Myocyte (in vitro differentiated cells): Measurements from ENCODE around the gene MDFI. TPM values are rescaled to one million over a fixed set of nuclear protein-coding genes. Genes with fewer than 3 reads are reported as not detected.

Experiments
- DNase-seq: peaks from one replicate; pipeline ENCODE4 v3.0.0-alpha.2; 2012; ENCODE audit warnings: low read depth
- polyA plus RNA-seq: library from polyadenylated mRNA; unstranded; fragments of >200 nt; gene quantifications from one replicate; pipeline ENCODE4 v1.2.1, GENCODE V29; 2012; ENCODE audit warnings: missing spikeins
- total RNA-seq: library from RNA; depleted of rRNA; stranded (reverse); fragments of >200 nt; gene quantifications from 2 replicates; pipeline ENCODE4 v1.2.3, GENCODE V29; 2014

MDFI gene, protein sequence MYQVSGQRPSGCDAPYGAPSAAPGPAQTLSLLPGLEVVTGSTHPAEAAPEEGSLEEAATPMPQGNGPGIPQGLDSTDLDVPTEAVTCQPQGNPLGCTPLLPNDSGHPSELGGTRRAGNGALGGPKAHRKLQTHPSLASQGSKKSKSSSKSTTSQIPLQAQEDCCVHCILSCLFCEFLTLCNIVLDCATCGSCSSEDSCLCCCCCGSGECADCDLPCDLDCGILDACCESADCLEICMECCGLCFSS
- total RNA-seq: not detected in 2 replicates
- polyA plus RNA-seq: 0.10 TPM

DNA sequence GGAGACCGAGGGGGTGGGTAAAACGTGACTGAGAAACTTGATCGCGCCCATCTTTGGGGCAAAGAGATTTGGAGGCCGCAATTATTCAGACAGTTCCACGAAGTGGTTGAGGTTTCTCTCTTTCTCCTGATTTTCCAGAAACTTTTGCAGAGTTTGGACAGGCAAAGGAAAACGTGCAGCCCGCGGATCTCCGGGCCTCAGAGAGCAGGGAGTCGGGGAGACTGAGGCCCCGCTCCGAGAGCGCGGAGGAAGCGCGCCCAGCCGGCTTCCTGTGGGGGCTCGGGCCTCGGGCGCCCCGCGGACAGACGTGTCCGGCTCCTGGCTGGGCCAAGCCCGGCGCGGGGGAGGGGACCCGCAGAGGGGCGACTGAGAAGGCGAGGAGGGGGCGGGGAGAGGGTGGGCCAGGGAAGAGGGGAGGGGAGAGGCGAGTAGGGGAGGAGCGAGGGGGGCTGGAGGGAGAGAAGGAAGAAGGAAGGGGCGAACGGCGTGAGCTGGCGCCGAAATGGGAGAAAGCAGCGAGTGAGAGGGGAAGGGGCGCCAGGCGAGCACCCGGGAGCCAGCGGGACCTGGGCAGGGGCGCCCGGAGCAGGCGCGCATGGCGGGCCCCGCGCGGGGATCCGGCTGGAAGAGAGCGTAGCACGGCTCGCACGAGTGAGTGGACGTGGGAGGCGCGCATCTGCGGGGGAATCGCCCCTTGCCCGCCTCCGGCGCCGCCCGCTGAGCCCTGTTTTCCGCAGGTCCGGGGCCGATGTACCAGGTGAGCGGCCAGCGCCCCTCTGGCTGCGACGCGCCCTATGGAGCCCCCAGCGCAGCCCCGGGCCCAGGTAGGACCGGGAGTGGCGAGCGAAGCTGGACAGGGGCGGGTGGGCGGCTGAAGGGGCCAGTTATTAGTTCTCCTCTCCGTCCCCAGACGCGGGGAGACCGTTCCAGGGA lies at the start of gene MDFI:
Gene MDFI, plus strand, starts transcription at position 467 of the 933 bp plus-strand sequence. Its CDS starts 282 bp downstream, at position 749.
- no peak for DNase-seq

DNA sequence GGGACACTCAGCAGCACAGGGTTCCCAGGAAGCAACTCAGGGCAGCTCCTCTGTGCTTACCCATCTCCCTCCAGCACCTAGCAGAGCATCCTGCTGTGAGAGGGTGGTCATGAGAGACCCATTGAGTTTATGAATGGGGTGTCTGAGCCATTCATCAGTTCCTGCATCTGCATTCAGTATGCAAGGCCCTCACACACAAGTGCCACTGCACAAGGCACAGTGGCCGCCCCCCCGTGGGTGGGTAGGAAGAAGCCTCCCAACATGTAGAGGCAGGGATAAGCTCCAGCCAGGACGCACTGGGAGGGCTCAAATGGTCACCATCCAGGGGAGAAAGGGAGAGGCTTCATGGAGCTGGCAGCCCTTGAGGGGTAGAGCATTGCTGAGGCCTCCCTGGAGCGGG lies 49.0 kb upstream of the MDFI start:
- DNase-seq: no peak

DNA sequence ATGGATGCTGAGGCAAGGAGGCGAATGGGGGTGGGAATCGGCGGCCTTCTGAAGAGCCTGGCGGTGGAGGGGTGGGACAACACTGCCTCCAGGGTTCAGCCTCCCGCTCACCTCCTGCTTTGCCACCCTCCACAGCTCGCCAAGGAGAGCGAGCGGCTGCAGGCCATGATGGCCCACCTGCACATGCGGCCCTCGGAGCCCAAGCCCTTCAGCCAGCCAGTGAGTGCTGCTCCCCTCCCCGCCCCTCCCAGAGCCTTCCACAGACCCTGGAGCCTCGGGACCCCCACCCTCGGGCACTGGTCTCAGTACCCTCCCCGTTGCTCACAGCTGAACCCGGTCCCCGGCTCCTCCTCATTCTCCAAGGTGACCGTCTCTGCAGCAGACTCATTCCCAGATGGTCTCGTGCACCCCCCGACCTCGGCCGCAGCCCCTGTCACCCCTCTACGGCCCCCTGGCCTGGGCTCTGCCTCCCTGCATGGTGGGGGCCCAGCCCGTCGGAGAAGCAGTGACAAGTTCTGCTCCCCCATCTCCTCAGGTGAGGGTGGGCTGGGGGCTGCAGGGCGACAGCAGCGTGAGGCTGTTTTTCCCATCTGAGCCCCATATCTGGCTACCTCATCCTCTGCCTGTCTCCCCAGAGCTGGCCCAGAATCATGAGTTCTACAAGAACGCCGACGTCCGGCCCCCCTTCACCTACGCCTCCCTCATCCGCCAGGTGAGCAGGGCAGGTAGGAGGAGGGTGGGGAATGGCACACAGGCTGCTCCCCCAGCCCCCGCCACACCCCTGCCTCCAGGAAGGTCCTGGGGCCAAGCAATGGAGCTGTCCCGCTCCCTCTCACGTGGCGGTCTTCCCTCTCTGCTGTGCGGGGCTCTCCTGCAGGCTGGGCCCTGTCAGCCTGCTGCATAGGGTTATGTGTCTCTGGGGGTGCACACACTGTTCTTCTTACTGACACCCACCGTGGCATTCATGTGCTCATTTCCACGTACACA lies 48.3 kb upstream of the MDFI start:
- DNase-seq: no peak

DNA sequence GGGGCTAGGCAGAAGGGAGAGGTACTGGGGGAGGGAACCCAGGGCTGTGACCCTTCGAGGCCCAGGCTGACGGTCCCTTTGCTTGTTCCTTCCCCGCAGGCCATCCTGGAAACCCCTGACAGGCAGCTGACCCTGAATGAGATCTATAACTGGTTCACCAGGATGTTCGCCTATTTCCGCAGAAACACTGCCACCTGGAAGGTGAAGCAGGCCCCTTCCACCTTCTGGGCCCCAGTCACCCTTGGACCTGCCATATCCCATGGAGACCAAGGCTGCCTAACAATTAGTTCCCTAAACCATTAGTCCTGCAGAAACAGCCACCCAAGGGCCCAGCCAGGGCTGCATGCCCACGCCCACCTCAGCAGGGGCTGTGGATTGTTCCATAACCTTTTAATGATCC lies 47.1 kb upstream of the MDFI start:
- DNase-seq: no peak

DNA sequence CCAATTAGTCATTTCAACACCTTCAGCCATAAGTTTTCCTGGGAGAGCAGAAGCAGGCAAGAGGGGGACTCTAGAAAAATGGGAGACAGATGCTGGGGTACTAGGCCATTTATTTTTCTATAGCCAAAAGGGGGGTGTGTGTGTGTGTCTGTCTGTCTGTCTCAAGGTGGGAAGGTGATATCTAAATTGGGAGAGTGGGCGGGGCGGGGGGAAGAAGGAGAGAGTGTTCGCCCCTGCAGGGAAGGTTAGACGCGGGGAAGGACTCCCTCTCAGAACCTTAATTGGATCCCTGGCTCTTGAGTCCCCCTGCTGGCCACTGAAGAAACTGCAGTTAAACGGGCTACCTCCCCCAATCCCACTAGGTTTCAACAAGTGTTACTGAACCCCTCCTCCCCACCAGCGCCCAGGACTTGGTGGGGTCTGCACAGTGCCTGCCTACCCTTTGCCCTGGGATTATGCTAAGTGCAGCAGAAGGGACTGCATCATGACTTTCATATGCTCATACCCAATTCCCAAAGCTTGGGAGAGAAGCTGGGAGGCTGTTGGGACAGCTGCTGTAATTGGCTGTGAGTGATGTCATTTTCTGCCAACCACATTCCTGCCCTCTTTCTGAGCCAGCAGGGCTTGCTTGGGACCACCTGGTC lies 46.3 kb upstream of the MDFI start:
- DNase-seq: peak; percentile 75

DNA sequence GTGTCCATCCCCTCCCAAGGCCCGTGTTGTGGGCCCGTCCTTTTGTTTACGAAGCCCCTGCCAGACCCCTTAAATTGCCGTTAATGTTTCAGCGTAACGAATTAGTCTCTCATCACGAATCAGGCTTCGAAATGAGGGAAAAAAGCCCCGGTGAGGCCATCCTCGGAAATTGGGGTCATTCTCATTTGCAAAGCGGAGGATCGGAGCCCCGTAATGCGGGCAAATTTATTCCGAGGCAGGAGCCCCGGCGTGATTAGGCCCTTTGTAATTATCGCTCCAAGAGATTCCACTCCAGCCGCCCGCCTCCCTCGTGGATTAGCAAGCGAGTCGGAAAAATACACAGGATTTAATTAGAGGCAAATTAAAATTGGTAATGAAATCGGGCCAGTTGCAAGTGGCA lies 44.9 kb upstream of the MDFI start:
- no peak for DNase-seq

DNA sequence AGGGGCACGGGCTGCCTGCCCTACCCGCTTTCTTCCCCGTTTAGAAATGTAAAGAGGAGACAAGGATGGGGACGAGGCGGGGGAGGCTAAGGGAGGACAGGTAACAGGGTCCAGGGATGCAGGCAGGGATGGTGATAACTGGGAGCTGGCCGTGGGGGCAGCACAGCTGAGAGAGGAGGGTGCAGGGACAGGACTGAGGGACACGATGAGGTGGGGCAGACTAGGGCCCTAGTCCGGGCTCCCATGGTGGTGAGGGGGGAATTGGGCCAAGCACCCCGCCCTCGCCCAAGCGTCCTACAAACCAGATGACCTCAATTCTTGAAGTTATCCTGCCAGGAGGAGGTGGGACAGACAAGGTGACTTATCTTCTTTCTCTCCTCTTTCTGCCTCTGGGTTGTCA lies 44.4 kb upstream of the MDFI start:
- no peak for DNase-seq

DNA sequence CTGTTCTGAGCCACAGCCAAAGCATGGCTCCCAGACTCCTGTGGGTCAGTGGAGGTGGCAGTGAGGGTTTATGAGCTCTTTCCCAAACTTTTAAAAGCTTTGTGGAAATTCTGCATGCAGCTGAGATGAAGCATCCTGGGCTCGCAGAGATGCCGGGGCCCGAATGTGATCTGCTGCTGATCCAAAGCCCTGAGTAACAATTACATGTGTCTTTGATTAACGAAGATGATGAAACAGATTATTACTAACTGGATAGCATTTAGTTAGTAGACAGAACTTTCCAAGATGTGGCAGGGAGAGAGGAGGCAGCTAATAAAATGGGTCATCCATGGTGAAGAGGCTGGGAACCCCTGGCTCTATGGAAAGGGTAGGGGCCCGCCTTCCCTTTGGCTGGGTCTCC lies 43.9 kb upstream of the MDFI start:
- DNase-seq: no peak

DNA sequence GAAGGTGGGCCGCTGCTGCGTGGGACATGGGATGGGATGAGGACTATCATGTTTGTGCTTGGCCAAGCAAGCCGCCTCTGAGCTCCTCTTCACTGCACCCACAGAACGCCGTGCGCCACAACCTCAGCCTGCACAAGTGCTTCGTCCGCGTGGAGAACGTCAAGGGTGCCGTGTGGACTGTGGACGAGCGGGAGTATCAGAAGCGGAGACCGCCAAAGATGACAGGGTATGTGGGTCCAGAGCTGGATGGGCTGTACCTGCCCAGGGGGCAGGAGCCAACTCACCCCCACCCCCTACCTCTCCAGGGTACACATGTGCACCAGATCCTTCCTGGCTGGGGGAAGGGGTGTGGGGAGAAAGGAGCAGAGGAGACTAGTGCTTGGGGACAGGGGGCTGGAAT lies 43.5 kb upstream of the MDFI start:
- no peak for DNase-seq

DNA sequence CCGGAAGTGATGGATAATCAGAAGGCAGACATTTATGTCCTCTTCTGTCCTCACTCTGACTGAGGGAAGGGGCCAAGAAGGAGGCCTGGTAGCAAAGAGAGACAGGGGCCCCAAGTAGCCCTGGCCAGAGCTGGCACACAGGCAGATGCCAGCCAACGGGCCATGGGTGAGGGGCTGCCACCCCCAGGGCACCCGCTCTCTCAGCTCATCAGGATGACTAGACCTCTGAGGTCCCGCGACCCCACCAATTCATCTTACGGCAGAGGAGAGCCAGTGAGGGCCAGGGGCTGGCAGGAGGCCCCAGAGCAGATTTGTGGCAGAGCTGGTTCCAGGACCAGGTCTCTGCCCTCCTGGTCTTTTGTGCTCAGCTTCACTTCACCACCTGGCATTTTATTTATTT lies 43.1 kb upstream of the MDFI start:
- no peak for DNase-seq

DNA sequence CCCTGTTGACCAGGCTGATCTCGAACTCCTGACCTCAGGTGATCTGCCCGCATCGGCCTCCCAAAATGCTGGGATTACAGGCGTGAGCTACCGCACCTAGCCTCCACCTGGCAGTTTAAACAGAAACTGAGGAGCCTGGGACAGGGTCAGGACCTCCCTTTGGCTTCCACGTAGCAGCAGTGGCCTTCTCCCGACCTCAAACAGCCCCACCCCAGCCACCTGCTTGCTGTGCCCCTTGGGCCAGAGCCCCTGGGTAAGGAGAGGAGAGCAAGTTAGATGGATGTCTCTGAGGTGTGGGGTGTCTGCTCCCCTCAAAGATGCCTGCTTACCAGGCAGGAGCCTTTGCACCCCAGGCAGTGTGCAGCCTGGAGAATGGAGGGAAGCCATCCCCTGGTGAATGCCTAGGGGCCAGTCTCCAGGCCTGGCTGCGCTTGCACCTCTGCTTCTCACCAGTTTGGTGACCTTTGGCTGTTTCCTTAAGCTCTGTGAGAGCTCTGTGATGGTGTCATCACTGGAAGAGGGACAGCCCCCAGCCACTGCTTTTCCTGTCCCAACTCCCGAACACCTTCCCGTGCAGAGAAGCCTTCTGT lies 42.1 kb upstream of the MDFI start:
- no peak for DNase-seq

DNA sequence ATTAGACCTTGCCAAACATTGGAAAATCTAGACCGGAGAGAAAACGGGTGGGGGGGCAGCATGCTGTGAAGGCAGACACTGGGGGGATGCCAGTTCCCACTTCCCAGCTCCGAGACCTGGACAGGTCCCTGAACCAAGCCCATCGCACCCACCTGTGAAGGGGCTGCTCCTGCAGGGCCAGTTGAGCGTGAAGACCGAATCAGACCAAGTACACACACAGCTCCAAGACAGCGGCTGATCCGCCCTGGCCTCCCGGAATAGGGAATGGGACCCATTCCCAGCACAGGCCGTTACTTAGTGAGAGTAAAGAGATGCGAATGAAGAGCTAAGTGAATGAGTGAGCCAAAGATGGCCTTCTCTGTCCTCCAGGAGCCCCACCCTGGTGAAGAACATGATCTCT lies 41.5 kb upstream of the MDFI start:
- DNase-seq: no peak

DNA sequence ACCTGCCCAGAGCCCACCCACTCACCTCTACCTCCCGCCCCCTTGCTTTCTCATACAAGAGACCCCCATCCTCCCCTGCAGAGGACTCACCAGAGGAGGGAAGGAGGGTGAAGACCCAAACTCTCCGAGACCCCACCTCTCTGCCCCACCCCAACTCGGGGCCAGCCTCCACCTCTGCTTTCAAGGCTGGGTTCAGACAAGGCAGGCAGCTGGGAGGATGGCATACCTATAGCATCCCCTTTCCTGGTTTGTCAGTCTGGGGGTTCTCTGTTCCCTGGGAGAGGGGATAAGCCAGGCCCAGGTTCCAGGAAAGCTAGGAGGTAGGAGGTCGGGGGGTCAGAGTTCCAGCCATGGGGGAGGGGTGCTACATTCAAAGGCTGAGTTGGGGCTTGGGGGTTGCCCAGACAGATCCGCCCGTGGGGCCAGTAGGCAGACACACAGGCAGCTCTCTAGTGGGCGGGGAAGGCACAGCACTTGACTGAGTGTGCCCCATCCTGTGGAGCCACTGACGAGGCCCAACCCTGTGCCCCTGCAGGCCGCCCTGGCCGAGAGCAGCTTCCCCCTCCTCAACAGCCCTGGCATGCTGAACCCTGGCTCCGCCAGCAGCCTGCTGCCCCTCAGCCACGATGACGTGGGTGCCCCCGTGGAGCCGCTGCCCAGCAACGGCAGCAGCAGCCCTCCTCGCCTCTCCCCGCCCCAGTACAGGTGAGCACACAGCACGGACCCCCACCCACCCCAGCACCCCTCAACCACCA lies 40.8 kb upstream of the MDFI start:
- no peak for DNase-seq

DNA sequence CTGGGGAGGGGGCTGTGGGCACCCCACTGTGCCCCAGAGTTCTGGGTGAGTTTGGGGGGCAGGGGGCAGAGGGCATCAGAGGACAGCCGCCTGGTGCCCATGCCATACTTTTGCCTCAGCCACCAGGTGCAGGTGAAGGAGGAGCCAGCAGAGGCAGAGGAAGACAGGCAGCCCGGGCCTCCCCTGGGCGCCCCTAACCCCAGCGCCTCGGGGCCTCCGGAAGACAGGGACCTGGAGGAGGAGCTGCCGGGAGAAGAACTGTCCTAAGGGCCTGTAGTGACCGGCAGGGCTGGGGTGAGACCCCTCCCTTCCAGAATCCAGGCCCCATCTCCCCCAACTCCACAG lies 39.6 kb upstream of the MDFI start:
- DNase-seq: no peak

DNA sequence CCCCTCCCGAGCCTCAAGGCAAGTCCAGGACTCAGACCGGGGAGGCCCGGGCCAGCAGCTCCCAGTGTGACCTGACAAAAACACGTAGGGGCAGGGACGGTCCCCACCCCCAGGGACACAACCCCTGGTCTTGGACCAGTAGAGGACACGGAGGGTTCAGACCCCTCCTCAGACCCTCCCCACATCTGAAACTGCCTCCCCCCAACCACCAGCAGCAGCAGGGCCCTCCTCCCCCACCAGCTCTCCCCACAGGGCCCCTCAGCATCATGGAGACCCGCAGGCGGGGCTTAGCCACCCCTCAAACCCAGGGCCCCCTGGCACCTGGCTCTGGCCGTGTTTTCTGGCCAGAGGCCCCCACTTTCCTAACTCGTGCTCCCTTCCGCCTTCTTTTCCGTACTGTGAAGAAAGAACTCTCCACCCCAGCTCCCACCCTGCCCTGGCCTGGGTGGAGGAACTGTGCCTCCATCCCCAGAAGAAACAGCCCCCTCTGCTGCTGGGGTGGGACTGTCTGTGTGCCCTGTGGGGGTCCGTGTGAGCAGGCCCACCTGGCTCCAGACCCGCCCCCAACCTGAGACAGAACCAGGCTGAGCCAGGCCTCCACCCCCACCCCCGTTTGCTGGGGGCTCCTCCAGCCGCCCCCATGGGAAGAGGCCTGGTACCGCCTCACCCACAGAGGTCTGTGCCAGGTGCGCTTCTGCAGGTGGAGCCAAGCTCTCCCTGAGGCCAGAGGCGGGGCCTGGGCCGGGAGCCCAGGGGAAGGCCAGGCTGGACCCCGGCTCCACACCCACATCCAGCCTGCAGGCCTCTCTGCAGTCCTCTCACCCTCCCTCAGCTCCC lies 39.0 kb upstream of the MDFI start:
- no peak for DNase-seq

DNA sequence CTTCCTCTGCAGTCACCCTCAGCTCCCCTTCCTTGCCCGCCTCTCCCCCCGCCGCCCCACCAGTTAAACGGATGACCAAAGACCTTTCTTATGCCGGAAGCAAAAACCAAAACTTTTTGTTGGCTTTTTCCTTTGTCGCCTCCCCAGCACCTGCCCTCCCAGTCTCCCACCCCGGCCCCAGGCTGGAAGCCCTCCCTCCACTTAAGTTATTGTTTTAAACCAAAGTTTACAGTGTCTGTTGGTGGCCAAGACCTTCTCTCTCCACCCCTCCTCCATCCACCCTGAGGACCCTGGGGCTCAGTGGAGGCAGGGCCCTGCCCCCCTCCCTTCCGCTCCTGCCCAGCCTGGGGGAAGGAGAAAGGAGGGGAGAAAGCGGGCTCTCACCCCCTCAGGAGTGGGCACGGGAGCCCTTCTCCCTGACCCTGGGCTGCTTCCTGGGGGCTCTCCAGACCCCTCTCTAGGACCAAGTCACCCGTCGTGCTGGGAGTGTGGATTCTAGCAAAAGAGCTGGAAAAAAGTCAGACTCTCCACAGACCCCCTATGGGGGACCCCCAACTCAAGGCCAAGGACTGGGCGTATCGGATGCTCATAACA lies 38.3 kb upstream of the MDFI start:
- DNase-seq: no peak

DNA sequence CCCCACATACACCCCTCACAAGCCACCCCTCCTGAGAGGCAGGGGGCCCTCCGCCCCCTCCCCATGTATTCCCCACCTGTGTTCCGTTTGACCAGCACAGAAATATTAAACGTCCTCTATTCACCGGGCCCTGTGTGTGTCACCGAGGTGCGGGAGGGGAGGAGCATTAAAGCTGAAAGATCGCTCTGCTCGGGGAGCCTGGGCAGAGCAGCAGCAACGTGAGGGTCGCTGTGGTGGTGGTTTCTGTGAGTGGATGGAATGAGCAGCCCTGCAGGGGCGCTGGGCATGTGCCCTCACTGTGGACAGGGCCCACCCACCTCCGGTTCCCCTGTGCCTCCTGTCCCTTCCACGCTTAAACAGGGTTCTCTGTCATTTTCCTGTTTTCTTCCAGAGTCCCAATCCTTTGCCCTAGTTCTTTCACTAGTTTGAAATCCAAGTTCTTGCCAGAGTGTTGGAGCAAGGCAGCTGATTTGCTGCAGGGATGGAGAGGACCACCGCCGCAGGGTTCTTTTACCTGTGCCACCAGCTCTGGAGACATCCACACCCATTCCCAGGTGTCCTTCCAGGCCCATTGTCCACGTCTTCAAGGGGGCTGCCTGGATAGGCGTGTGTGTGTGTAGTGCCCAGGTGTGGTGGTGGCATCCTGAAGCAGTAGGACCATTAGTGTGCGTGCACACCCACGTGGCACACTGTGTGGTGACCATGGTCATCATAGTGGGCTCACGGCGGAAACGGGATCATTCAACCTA lies 37.6 kb upstream of the MDFI start:
- DNase-seq: no peak

DNA sequence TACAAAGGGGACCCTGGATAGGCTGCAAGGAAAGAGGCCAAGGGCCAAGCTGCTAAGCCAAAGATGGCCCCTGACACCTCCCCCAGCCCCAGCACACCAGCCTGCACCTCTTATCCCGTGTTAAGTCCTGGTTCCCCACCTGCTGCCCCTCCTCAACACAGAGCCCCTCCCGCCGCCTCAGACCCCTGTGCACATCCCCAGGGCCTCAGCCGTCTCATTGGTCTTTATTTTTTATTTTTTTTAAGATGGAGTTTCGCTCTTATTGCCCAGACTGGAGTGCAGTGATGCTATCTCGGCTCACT lies 37.1 kb upstream of the MDFI start:
- DNase-seq: no peak
